Transverse colon (tissue), 3 donors: ENCODE measurements around the gene EFCAB5.

ENCODE experiments used
- EP300 ChIP-seq: sonication (generic); formaldehyde crosslinking; IDR thresholded peaks from one replicate; pipeline ENCODE4 v1.6.1; 2017; ENCODE audit warnings: antibody characterized with exemption, low read depth
- POLR2A ChIP-seq: fragments of 450-650 bp; IDR thresholded peaks from one replicate; pipeline ENCODE4 v1.6.1; 2016; ENCODE audit warnings: antibody characterized with exemption, mild to moderate bottlenecking, moderate library complexity
- TF ChIP-seq, protein P1 (sequence below), 5 experiments: fragments of 200-600 bp in 3 of 5; fragments of 450-650 bp in 2 of 5; sonication (generic) in 3 of 5; IDR thresholded peaks; 1 replicate in 2 of 5; 2 replicates in 3 of 5; pipeline ENCODE4 v1.5.1; 2016 to 2017; ENCODE audit warnings: antibody characterized with exemption in 5 of 5, inconsistent platforms in 3 of 5, mild to moderate bottlenecking in 2 of 5, moderate library complexity in 1 of 5

GRCh38 chr17:30074254-30074653 is 132.8 kb downstream of the EFCAB5 start:
- TF ChIP-seq, protein P1, sequence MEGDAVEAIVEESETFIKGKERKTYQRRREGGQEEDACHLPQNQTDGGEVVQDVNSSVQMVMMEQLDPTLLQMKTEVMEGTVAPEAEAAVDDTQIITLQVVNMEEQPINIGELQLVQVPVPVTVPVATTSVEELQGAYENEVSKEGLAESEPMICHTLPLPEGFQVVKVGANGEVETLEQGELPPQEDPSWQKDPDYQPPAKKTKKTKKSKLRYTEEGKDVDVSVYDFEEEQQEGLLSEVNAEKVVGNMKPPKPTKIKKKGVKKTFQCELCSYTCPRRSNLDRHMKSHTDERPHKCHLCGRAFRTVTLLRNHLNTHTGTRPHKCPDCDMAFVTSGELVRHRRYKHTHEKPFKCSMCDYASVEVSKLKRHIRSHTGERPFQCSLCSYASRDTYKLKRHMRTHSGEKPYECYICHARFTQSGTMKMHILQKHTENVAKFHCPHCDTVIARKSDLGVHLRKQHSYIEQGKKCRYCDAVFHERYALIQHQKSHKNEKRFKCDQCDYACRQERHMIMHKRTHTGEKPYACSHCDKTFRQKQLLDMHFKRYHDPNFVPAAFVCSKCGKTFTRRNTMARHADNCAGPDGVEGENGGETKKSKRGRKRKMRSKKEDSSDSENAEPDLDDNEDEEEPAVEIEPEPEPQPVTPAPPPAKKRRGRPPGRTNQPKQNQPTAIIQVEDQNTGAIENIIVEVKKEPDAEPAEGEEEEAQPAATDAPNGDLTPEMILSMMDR (IDR thresholded peaks at IDR 0.05) = no peak
- TF ChIP-seq POLR2A (no peak), EP300 (no peak)
